Measurements from ENCODE around the gene SRRM5. TPM values are rescaled to one million over a fixed set of nuclear protein-coding genes. Genes with fewer than 3 reads are reported as not detected.

Gene SRRM5
- total RNA-seq, 1 experiment from 2014 or later, result 1.0 TPM

DNA sequence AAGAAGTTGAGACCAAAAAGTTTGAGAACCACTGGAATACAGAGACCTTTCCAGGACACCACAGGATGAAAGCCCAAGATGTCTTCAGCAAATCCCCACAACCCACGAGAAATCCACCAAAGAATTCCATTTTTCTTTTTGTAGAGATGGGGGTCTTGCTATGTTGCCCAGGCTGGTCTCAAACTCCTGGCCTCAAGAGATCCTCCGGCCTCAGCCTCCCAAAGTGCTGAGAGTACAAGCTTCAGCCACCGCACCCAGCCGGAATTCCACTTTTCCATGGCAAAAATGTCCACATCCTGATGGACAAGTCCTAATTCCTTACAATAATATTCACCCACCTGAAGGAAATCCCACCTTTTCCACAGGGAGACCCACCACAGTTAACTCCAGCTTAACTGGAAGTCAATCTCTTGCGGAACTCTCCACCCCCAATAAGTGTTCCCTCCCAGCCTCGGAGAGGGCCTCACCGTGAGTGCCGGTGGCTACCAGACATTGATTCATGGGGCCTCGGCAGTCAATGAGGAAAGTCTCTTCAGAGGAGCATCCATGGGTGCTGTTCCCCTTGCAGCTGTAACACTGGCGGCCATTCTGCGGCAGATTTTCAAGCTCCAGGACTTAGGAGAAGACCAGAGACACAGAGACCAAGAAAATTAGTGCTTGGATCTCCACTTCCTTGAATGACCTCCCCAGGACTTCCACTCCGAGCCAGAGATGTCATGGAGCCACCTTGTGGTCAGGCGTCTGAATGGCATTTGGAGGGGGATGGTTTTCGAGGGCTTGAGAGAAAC is 40.1 kb downstream of the SRRM5 start:
- DNase-seq, result peak; percentile 76 to 79
- H3K36me3 Mint-ChIP-seq (ENCODE audit: insufficient read depth, unreplicated experiment), result peaks cover 5% of the 10 kb centered on the region
- H3K9me3 Mint-ChIP-seq (ENCODE audit: unreplicated experiment), result peaks cover under 1% of the 10 kb centered on the region
- ChIA-PET CTCF (interaction anchor here (0.9 to 1.6 kb wide), 4 partner anchors 11 to 132 kb away, joined by 3 to 13 read pairs (median 4); no protein-coding TSS in a partner anchor), POLR2A (no interaction called here)
- H3K4me3 Mint-ChIP-seq (ENCODE audit: unreplicated experiment), result peak overlapping the region; percentile 37
- BruUV-seq (replicated peaks), result no TSS peak
- H3K36me3 ChIP-seq (ENCODE audit: control insufficient read depth, insufficient read depth, low read length), result no peaks in the 10 kb centered on the region
- TF ChIP-seq, protein P1, sequence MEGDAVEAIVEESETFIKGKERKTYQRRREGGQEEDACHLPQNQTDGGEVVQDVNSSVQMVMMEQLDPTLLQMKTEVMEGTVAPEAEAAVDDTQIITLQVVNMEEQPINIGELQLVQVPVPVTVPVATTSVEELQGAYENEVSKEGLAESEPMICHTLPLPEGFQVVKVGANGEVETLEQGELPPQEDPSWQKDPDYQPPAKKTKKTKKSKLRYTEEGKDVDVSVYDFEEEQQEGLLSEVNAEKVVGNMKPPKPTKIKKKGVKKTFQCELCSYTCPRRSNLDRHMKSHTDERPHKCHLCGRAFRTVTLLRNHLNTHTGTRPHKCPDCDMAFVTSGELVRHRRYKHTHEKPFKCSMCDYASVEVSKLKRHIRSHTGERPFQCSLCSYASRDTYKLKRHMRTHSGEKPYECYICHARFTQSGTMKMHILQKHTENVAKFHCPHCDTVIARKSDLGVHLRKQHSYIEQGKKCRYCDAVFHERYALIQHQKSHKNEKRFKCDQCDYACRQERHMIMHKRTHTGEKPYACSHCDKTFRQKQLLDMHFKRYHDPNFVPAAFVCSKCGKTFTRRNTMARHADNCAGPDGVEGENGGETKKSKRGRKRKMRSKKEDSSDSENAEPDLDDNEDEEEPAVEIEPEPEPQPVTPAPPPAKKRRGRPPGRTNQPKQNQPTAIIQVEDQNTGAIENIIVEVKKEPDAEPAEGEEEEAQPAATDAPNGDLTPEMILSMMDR (IDR thresholded peaks at IDR 0.05; ENCODE audit: insufficient read depth in 1 of 2, low read depth in 1 of 2, low read length in 1 of 2, severe bottlenecking in 1 of 2, unreplicated experiment in 1 of 2), result peak; percentile 79 to 94
- peak overlapping the region; percentile 36 for H3K27ac Mint-ChIP-seq (ENCODE audit: unreplicated experiment)
- no peak overlapping the region for H3K4me3 ChIP-seq (ENCODE audit: low read depth, low read length)
- intact Hi-C loops (cut with micrococcal nuclease; ENCODE audit: unreplicated experiment), result loop anchor here (1.0 to 10.0 kb wide), 4 partner anchors 56 to 207 kb away; partner anchors contain the start of genes IRGQ, ZNF575 and ZNF576
- no peaks in the 10 kb centered on the region for H3K9me3 ChIP-seq
- no peaks in the 10 kb centered on the region for H3K27me3 ChIP-seq (replicated peaks; ENCODE audit: control insufficient read depth, insufficient read depth, low read length)
- H3K4me1 ChIP-seq, result no peaks in the 10 kb centered on the region
- no peaks in the 10 kb centered on the region for H3K4me1 Mint-ChIP-seq (ENCODE audit: low read depth, unreplicated experiment)
- H3K27me3 Mint-ChIP-seq (ENCODE audit: insufficient read depth, unreplicated experiment), result no peaks in the 10 kb centered on the region

DNA sequence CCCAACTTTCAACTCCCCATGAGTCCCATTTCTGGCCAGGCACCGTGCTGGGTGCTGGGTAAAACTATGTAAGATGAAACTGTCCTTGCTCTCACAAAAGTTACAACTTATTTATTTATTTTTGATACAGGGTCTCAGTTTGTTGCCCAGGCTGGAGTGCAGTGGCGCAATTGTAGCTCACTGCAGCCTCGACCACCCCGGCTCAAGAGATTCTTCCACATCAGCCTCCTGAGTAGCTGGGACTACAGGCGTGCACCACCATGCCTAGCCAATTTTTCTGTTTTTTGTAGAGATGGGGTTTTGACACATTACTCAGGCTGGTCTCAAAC is 40.6 kb downstream of the SRRM5 start:
- intact Hi-C loops (cut with micrococcal nuclease; ENCODE audit: unreplicated experiment), result loop anchor here (1.0 to 10.0 kb wide), 4 partner anchors 56 to 208 kb away; partner anchors contain the start of genes IRGQ, ZNF575 and ZNF576
- POLR2A ChIA-PET, result no interaction called here

DNA sequence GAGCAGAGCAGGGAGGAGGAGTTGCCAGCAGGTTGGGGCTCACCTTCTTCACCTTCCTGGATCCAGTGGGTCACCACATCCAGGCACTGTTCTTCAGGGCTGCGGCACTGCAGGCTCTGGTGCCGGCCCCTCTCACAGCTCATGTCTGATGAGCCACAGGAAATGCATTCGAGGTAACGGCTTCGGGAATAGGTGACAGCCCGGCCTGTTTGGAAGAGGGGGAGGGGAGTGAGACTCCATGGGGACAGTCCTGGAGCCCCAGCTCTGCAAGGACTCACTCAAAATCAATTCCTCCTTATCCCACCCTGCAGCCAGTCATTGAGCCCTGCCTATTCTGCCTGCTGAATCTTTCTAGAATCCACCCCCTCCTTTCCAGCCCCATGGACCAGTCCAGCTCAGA is 44.5 kb downstream of the SRRM5 start:
- DNase-seq, result no peak
- ChIA-PET CTCF (no interaction called here), POLR2A (no interaction called here)
- Mint-ChIP-seq H3K27ac (ENCODE audit: unreplicated experiment) (no peak overlapping the region), H3K4me3 (ENCODE audit: unreplicated experiment) (no peak overlapping the region), H3K27me3 (ENCODE audit: insufficient read depth, unreplicated experiment) (no peaks in the 10 kb centered on the region), H3K4me1 (ENCODE audit: low read depth, unreplicated experiment) (no peaks in the 10 kb centered on the region), H3K36me3 (ENCODE audit: insufficient read depth, unreplicated experiment) (peaks cover 5% of the 10 kb centered on the region), H3K9me3 (ENCODE audit: unreplicated experiment) (peaks cover 20% of the 10 kb centered on the region)
- H3K9me3 ChIP-seq, result no peaks in the 10 kb centered on the region
- H3K36me3 ChIP-seq (ENCODE audit: control insufficient read depth, insufficient read depth, low read length), result no peaks in the 10 kb centered on the region
- H3K27me3 ChIP-seq (replicated peaks; ENCODE audit: control insufficient read depth, insufficient read depth, low read length), result no peaks in the 10 kb centered on the region
- TF ChIP-seq, protein P1 (IDR thresholded peaks at IDR 0.05; ENCODE audit: insufficient read depth in 1 of 2, low read depth in 1 of 2, low read length in 1 of 2, severe bottlenecking in 1 of 2, unreplicated experiment in 1 of 2), result no peak
- no peak overlapping the region for H3K4me3 ChIP-seq (ENCODE audit: low read depth, low read length)
- BruUV-seq (replicated peaks), result no TSS peak
- intact Hi-C loops (cut with micrococcal nuclease; ENCODE audit: unreplicated experiment), result loop anchor here (10.0 kb wide), 2 partner anchors 122 to 212 kb away; partner anchors contain the start of gene ZNF575
- no peaks in the 10 kb centered on the region for H3K4me1 ChIP-seq

More for the DNA sequence above, 40.6 kb downstream of the SRRM5 start:
- Histone ChIP-seq H3K27me3 (replicated peaks; ENCODE audit: control insufficient read depth, insufficient read depth, low read length) (no peaks in the 10 kb centered on the region), H3K9me3 (no peaks in the 10 kb centered on the region), H3K4me1 (no peaks in the 10 kb centered on the region), H3K36me3 (ENCODE audit: control insufficient read depth, insufficient read depth, low read length) (no peaks in the 10 kb centered on the region), H3K4me3 (ENCODE audit: low read depth, low read length) (no peak overlapping the region)
- Mint-ChIP-seq H3K27ac (ENCODE audit: unreplicated experiment) (peak overlapping the region; percentile 36), H3K27me3 (ENCODE audit: insufficient read depth, unreplicated experiment) (no peaks in the 10 kb centered on the region), H3K4me3 (ENCODE audit: unreplicated experiment) (no peak overlapping the region), H3K36me3 (ENCODE audit: insufficient read depth, unreplicated experiment) (peaks cover 5% of the 10 kb centered on the region), H3K4me1 (ENCODE audit: low read depth, unreplicated experiment) (no peaks in the 10 kb centered on the region), H3K9me3 (ENCODE audit: unreplicated experiment) (peaks cover 6% of the 10 kb centered on the region)
- TF ChIP-seq, protein P1 (IDR thresholded peaks at IDR 0.05; ENCODE audit: insufficient read depth in 1 of 2, low read depth in 1 of 2, low read length in 1 of 2, severe bottlenecking in 1 of 2, unreplicated experiment in 1 of 2), result no peak
- CTCF ChIA-PET, result interaction anchor here (1.0 to 1.6 kb wide), 3 partner anchors 16 to 133 kb away, joined by 3 to 13 read pairs (median 5); no protein-coding TSS in a partner anchor
- BruUV-seq (replicated peaks), result no TSS peak
- no peak for DNase-seq

Measured in Caco-2 (cell line).